HG03045 (cell line): ENCODE data around the gene RETREG1.
"Not testable (repeated sequence)": the region's sequence is repeated elsewhere in the genome, so short reads cannot be mapped to it uniquely, and the experiment has no call there.

Experiments used
- ATAC-seq: cut with Tn5 transposase; IDR thresholded peaks from one replicate; pipeline ENCODE4 v1.9.1; 2021; ENCODE audit warnings: mild to moderate bottlenecking, moderate library complexity; ENCODE audit not compliant: unreplicated experiment

RETREG1 gene

GRCh38 chr5:16617274-16617968 lies 624 bp upstream of the RETREG1 start:
- ATAC-seq = no peak

GRCh38 chr5:16615741-16616535 lies 859 bp downstream of the RETREG1 start:
- ATAC-seq = no peak

- no peak for ATAC-seq
Measured at GRCh38 chr5:16612007-16612406, 4.8 kb downstream of the RETREG1 start.

GRCh38 chr5:16610896-16611295 lies 5.9 kb downstream of the RETREG1 start:
- not testable (repeated sequence) for ATAC-seq

GRCh38 chr5:16609412-16609811 lies 7.4 kb downstream of the RETREG1 start:
- ATAC-seq = no peak

GRCh38 chr5:16606628-16607027 lies 10.2 kb downstream of the RETREG1 start:
- ATAC-seq = no peak

- ATAC-seq = no peak
Measured at GRCh38 chr5:16603701-16604100, 13.1 kb downstream of the RETREG1 start.

GRCh38 chr5:16603295-16603694 lies 13.5 kb downstream of the RETREG1 start:
- ATAC-seq = no peak

- no peak for ATAC-seq
Measured at GRCh38 chr5:16602182-16602581, 14.6 kb downstream of the RETREG1 start.

- no peak for ATAC-seq
Measured at GRCh38 chr5:16600946-16601345, 15.9 kb downstream of the RETREG1 start.

GRCh38 chr5:16600397-16600796 lies 16.4 kb downstream of the RETREG1 start:
- no peak for ATAC-seq

GRCh38 chr5:16597946-16598694 lies 18.7 kb downstream of the RETREG1 start:
- no peak for ATAC-seq

GRCh38 chr5:16596581-16596940 lies 20.2 kb downstream of the RETREG1 start:
- ATAC-seq = no peak

GRCh38 chr5:16595881-16596580 lies 20.8 kb downstream of the RETREG1 start:
- ATAC-seq = no peak

- ATAC-seq = no peak
Measured at GRCh38 chr5:16593628-16594027, 23.2 kb downstream of the RETREG1 start.

- no peak for ATAC-seq
Measured at GRCh38 chr5:16593013-16593412, 23.8 kb downstream of the RETREG1 start.

GRCh38 chr5:16592255-16592654 lies 24.5 kb downstream of the RETREG1 start:
- ATAC-seq = no peak

- ATAC-seq = no peak
Measured at GRCh38 chr5:16590685-16591084, 26.1 kb downstream of the RETREG1 start.

GRCh38 chr5:16589658-16590057 lies 27.1 kb downstream of the RETREG1 start:
- ATAC-seq = no peak

GRCh38 chr5:16588434-16589214 lies 28.2 kb downstream of the RETREG1 start:
- no peak for ATAC-seq
